Panc1 (cell line): ENCODE results near the gene ATRN. TPM values are rescaled to one million over a fixed set of nuclear protein-coding genes. Genes with fewer than 3 reads are reported as not detected.

Experiments
- ATAC-seq: fragments of 200-7000 bp; cut with Tn5 transposase; 2 replicates; pipeline ENCODE4 v1.9.1; 2020; ENCODE audit warnings: mild to moderate bottlenecking, moderate library complexity
- BruUV-seq: library from RNA; stranded (reverse); fragments of 400-500 nt; replicated peaks from 2 replicates; lab custom pipeline; 2021; lab: Mats Ljungman, UMichigan
- CTCF ChIA-PET: fragments of 300-600 bp; sonication (Branson Sonifier 250); formaldehyde crosslinking; loops from one replicate; lab custom pipeline; 2022; ENCODE audit warnings: antibody characterized with exemption; lab: Charles Lee
- POLR2A ChIA-PET: fragments of 300-600 bp; sonication (Branson Sonifier 250); formaldehyde crosslinking; loops from one replicate; lab custom pipeline; 2022; ENCODE audit warnings: antibody characterized with exemption; lab: Charles Lee
- DNase-seq: peaks from one replicate; pipeline ENCODE4 v3.0.0-alpha.2; 2010; ENCODE audit warnings: low read depth, low spot score
- H3K27ac ChIP-seq: 2 replicates; pipeline ENCODE4 v1.5.1; 2011; ENCODE audit warnings: mild to moderate bottlenecking, low read length, inconsistent platforms
- H3K27me3 ChIP-seq: fragments of 200-500 bp; sonication (Bioruptor generic); 2 replicates; pipeline ENCODE4 v1.6.0; 2014; ENCODE audit warnings: low read length, inconsistent platforms; ENCODE audit not compliant: control insufficient read depth, insufficient read depth
- H3K36me3 ChIP-seq: fragments of 200-500 bp; sonication (Bioruptor generic); 2 replicates; pipeline ENCODE4 v1.5.1; 2014; ENCODE audit warnings: inconsistent platforms, mild to moderate bottlenecking, low read length, moderate library complexity; ENCODE audit not compliant: control insufficient read depth, insufficient read depth
- H3K4me1 ChIP-seq: 2 replicates; pipeline ENCODE4 v1.5.1; 2011; ENCODE audit warnings: inconsistent platforms, mild to moderate bottlenecking, low read length, moderate library complexity; ENCODE audit not compliant: control insufficient read depth, insufficient read depth
- H3K4me3 ChIP-seq, 2 experiments: 2 replicates each; pipeline ENCODE4 v1.5.1; 2011 to 2012; ENCODE audit warnings: low read depth in 2 of 2, low read length in 2 of 2, mild to moderate bottlenecking in 2 of 2, inconsistent platforms in 1 of 2, moderate library complexity in 1 of 2
- H3K9me3 ChIP-seq: fragments of 200-500 bp; sonication (Bioruptor generic); 2 replicates; pipeline ENCODE4 v1.5.1; 2014; ENCODE audit warnings: low read depth, mild to moderate bottlenecking, inconsistent platforms, low read length, moderate library complexity; ENCODE audit not compliant: control insufficient read depth, insufficient read depth
- CTCF ChIP-seq: fragments of 450-650 bp; IDR thresholded peaks from 2 replicates; pipeline ENCODE4 v1.5.1; 2017; ENCODE audit warnings: mild to moderate bottlenecking
- POLR2AphosphoS5 ChIP-seq: IDR thresholded peaks from 2 replicates; pipeline ENCODE4 v1.6.1; 2012; ENCODE audit warnings: mild to moderate bottlenecking, low read depth, low read length, moderate library complexity
- REST ChIP-seq, 2 experiments: IDR thresholded peaks; 2 replicates each; pipeline ENCODE4 v1.6.1; 2011 to 2012; ENCODE audit warnings: low read depth in 2 of 2, control low read depth in 1 of 2, low read length in 1 of 2, mild to moderate bottlenecking in 1 of 2, moderate library complexity in 1 of 2; ENCODE audit not compliant: insufficient read depth in 1 of 2
- SIN3A ChIP-seq: IDR thresholded peaks from 2 replicates; pipeline ENCODE4 v1.6.1; 2012; ENCODE audit warnings: low read depth, mild to moderate bottlenecking, low read length, moderate library complexity, borderline replicate concordance; ENCODE audit not compliant: insufficient read depth
- TCF7L2 ChIP-seq: IDR thresholded peaks from 2 replicates; pipeline ENCODE4 v1.6.1; 2011; ENCODE audit warnings: mild to moderate bottlenecking, low read depth, low read length, inconsistent platforms
- in situ Hi-C: cut with HindIII; loops from 2 replicates; pipeline ENCODE4 v1.10.0; 2016; ENCODE audit warnings: low sequenced_read_pairs, low pct_unique_long_range_greater_than_20kb
- intact Hi-C: fragments of 100-400 bp; cut with micrococcal nuclease; formaldehyde crosslinking; loops from one replicate; pipeline ENCODE4 v1.10.0; 2022; ENCODE audit not compliant: unreplicated experiment
- total RNA-seq: library from RNA; stranded (reverse); gene quantifications from one replicate; pipeline ENCODE4 v1.2.1, GENCODE V29; 2021; ENCODE audit not compliant: unreplicated experiment

ATRN gene
- total RNA-seq, 1 experiment from 2014 or later: 33.8 TPM

GRCh38 chr20:3628502-3629314 is 157.9 kb downstream of the ATRN start:
- Histone ChIP-seq H3K36me3 (no peaks in the 10 kb centered on the region), H3K9me3 (no peaks in the 10 kb centered on the region), H3K27me3 (no peaks in the 10 kb centered on the region), H3K27ac (no peak overlapping the region), H3K4me1 (no peaks in the 10 kb centered on the region), H3K4me3 (no peak overlapping the region)
- no TSS peak for BruUV-seq
- DNase-seq (no peak), ATAC-seq (no peak)
- intact Hi-C loops (no loop called here), in situ Hi-C loops (no loop called here)
- TF ChIP-seq REST (IDR thresholded peaks at IDR 0.05; ENCODE audit: insufficient read depth in 1 of 2, low read depth in 2 of 2, low read length in 1 of 2): no peak
- no peak for TF ChIP-seq TCF7L2
- TF ChIP-seq POLR2AphosphoS5: no peak
- TF ChIP-seq CTCF: no peak
- TF ChIP-seq SIN3A: no peak
- CTCF ChIA-PET: interaction anchor here (0.6 kb wide), 1 partner anchor 432 kb away, joined by 7 read pairs; no protein-coding TSS in a partner anchor
- POLR2A ChIA-PET: no interaction called here

- no peak overlapping the region for H3K27ac ChIP-seq
- CTCF ChIA-PET: no interaction called here
- no peaks in the 10 kb centered on the region for H3K36me3 ChIP-seq
- no peak overlapping the region for H3K4me3 ChIP-seq
- POLR2A ChIA-PET: no interaction called here
- ATAC-seq (no peak), DNase-seq (no peak)
- in situ Hi-C loops (no loop called here), intact Hi-C loops (no loop called here)
- no TSS peak for BruUV-seq
- TF ChIP-seq SIN3A (no peak), POLR2AphosphoS5 (no peak), REST (IDR thresholded peaks at IDR 0.05; ENCODE audit: insufficient read depth in 1 of 2, low read depth in 2 of 2, low read length in 1 of 2) (no peak), TCF7L2 (no peak), CTCF (no peak)
- H3K4me1 ChIP-seq: no peaks in the 10 kb centered on the region
- H3K9me3 ChIP-seq: no peaks in the 10 kb centered on the region
- H3K27me3 ChIP-seq: no peaks in the 10 kb centered on the region
Observed at GRCh38 chr20:3629893-3630292, 159.1 kb downstream of the ATRN start.
